Activated CD8-positive, alpha-beta T cell treated with anti-CD3 and anti-CD28 coated beads, Interleukin-2, amount 10 ng/mL, durations not matched to agents 7 days and 5 days (primary cell): Measurements from ENCODE around the gene ZC3H14. TPM values are rescaled to one million over a fixed set of nuclear protein-coding genes. Genes with fewer than 3 reads are reported as not detected.

ENCODE experiments used
- ATAC-seq: fragments of 150-1000 bp; cut with Tn5 transposase; one replicate; pipeline ENCODE4 v1.10.0; 2021; ENCODE audit warnings: moderate library complexity
- CTCF ChIA-PET: fragments of 350-600 bp; sonication (Branson Sonifier 250); formaldehyde crosslinking; loops from one replicate; lab custom pipeline; 2021; ENCODE audit warnings: antibody characterized with exemption; lab: Charles Lee
- POLR2A ChIA-PET: fragments of 350-600 bp; sonication (Branson Sonifier 250); formaldehyde crosslinking; loops from one replicate; lab custom pipeline; 2021; ENCODE audit warnings: antibody characterized with exemption; lab: Charles Lee
- DNase-seq: peaks from one replicate; pipeline ENCODE4 v3.0.0-alpha.2; 2020
- H3K27ac Mint-ChIP-seq: one replicate; pipeline ENCODE4 v1.8.0; 2021; ENCODE audit warnings: mild to moderate bottlenecking, mixed read lengths
- H3K27me3 Mint-ChIP-seq: one replicate; pipeline ENCODE4 v1.8.0; 2021; ENCODE audit warnings: low read depth, mixed read lengths
- H3K36me3 Mint-ChIP-seq: one replicate; pipeline ENCODE4 v1.8.0; 2021; ENCODE audit warnings: low read depth, mixed read lengths
- H3K4me1 Mint-ChIP-seq: one replicate; pipeline ENCODE4 v1.8.0; 2021; ENCODE audit warnings: low read depth, mixed read lengths
- H3K4me3 Mint-ChIP-seq: one replicate; pipeline ENCODE4 v1.8.0; 2021; ENCODE audit warnings: mild to moderate bottlenecking, mixed read lengths
- H3K9me3 Mint-ChIP-seq: one replicate; pipeline ENCODE4 v1.8.0; 2022; ENCODE audit warnings: mixed read lengths; ENCODE audit not compliant: insufficient read depth
- total RNA-seq, 2 experiments: library from RNA; stranded (reverse); gene quantifications; one replicate each; pipeline ENCODE4 v1.2.3, GENCODE V29; 2021

Gene ZC3H14
- total RNA-seq, 2 experiments from 2014 or later: 39.6 to 42.4 TPM

DNA sequence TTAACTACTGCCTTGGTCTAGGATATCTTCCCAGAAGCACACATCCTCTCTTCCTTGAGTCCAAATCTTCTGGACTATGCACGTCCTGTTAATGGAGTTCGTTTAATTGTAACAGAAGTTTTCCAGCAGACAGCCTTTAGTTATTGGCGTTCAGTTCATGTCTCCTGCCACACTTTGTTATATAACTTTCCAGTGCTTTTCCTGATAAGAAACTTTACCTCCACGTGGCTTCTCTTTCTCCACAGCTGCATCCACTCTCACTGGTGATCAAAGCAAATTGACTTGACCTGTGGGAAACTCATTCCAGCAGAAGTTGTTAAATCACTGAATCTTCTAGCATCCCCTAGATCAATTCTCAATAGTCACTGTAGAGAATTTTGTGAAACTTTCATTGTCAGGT, 27.0 kb upstream of the ZC3H14 start:
- ATAC-seq (no peak), DNase-seq (no peak)
- H3K4me1 Mint-ChIP-seq: no peaks in the 10 kb centered on the region
- no peaks in the 10 kb centered on the region for H3K36me3 Mint-ChIP-seq
- ChIA-PET CTCF (no interaction called here), POLR2A (no interaction called here)
- no peak overlapping the region for H3K27ac Mint-ChIP-seq
- no peaks in the 10 kb centered on the region for H3K9me3 Mint-ChIP-seq
- no peak overlapping the region for H3K4me3 Mint-ChIP-seq
- H3K27me3 Mint-ChIP-seq: peaks cover 6% of the 10 kb centered on the region

DNA sequence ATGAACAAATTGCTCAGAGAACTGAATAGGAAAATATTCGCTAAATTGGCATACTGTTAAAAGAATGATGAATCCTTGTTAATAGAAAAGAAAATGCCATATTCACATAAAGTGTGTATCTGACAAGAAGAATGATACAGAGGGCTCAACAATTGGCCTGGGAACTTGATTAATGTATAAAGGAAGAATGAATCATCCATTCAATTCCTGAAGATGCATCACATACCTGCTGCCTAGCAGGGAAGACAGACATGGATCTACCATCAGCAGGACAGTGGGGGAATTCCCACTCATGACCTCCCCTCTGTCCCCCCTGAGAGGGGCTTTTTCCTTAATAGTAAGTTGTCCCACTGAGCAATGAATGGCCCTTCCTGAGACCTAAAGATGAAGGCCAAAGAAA, 21.5 kb upstream of the ZC3H14 start:
- Mint-ChIP-seq H3K4me3 (no peak overlapping the region), H3K36me3 (no peaks in the 10 kb centered on the region), H3K27ac (no peak overlapping the region), H3K4me1 (no peaks in the 10 kb centered on the region), H3K9me3 (no peaks in the 10 kb centered on the region), H3K27me3 (peaks cover 3% of the 10 kb centered on the region)
- ATAC-seq: no peak
- ChIA-PET CTCF (no interaction called here), POLR2A (no interaction called here)
- DNase-seq: no peak

DNA sequence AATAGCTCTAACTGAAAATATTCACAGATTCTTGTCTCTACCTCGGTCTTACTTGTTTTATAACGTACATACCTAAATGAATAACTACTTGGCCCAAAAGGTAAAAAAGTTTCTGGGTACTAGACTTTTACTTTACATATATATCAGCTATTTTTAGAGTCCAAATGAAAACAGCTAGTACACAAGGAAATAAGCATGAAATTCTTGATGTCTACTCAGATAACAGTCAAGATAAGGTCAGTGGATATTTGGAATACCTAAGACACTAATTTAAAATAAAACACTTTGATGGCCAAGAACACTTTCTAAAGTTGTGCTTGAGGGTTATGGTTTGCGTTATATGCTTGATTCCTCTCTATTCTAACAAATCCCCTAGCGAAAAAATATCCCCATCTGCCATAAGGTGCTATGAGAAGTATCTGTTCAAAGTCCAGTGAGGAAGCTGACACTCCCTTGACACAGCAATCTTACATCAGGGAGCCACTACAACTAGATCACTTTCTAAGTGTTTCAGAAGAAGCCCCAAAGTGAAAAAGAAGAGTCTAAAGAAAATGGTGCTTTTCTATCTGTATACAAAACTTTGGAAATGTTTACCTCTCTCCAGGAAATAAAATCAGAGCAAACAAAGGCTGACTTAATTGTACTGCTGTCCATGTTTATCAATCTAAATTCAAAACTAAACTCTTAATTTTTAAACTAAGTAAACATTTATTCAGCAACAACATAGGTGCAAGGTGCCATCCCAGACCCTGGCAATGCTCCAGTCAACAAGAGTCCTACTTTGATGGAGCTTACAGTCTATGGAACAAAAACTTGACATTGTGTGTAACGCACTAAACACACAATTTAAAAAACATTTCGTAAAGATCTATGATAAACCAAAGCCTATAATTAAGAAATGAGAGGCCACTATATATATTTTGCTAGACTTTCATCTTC, 19.7 kb upstream of the ZC3H14 start:
- ChIA-PET POLR2A (no interaction called here), CTCF (no interaction called here)
- Mint-ChIP-seq H3K9me3 (no peaks in the 10 kb centered on the region), H3K4me3 (no peak overlapping the region), H3K27ac (no peak overlapping the region), H3K4me1 (no peaks in the 10 kb centered on the region), H3K27me3 (peaks cover 7% of the 10 kb centered on the region), H3K36me3 (no peaks in the 10 kb centered on the region)
- ATAC-seq (no peak), DNase-seq (no peak)

DNA sequence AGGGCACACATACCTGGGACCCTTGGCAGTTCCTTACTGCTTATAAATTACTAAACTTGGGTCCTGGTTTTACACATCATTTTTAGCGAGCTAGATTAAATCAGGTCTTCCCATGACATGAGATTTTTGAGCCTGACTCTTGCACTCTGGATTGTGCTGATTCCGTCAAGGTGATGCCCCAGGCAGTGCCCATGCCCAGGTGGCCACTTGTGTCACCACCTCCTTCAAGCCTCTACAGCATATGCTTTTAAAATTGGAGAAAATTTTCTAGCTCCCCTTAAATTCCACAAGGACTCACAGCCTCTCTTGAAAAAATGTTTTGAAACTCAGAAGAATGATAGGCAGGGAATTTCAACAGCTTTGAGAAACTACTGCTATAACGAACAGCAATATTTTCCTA, 17.6 kb upstream of the ZC3H14 start:
- Mint-ChIP-seq H3K27me3 (peaks cover 5% of the 10 kb centered on the region), H3K27ac (no peak overlapping the region), H3K4me3 (no peak overlapping the region), H3K36me3 (no peaks in the 10 kb centered on the region), H3K4me1 (no peaks in the 10 kb centered on the region), H3K9me3 (no peaks in the 10 kb centered on the region)
- ATAC-seq (no peak), DNase-seq (no peak)
- ChIA-PET POLR2A (no interaction called here), CTCF (no interaction called here)

DNA sequence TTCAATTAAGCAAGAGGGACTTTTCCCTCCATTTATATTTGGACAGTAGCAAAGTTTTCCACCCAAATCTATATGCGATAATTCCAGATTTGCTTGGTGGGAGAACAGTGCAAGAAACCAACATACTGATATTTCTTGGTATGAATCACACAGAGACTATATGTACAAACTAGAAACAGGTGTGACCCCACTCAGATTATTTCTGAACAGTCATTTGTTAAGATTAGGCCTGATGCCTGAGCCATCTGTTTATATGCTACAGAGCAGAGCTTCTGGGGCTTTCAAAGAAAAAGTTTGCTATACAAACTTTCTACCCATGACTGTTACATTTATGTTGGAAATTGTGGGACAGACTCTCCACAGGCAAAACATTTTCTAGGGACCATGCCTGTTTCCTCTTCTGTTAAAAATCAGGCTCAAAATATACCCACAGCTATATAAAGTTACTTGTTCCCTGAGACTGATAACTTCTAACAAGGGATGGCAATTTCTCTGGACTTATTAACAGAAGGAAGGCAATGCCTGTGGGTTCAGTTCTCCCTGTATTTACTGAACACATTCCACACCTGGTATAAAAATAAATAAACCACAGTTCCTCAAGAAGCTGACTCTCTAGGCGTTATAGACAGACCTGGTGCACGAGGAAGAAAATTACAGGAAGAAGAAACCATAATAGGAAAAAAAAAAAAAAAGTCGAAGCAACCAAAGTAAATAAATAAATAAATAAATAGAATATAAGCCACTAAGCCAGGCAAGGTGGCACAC, 16.0 kb upstream of the ZC3H14 start:
- H3K9me3 Mint-ChIP-seq: no peaks in the 10 kb centered on the region
- H3K4me1 Mint-ChIP-seq: peaks cover under 1% of the 10 kb centered on the region
- H3K4me3 Mint-ChIP-seq: no peak overlapping the region
- POLR2A ChIA-PET: no interaction called here
- no peaks in the 10 kb centered on the region for H3K36me3 Mint-ChIP-seq
- no peak for DNase-seq
- CTCF ChIA-PET: no interaction called here
- no peak overlapping the region for H3K27ac Mint-ChIP-seq
- H3K27me3 Mint-ChIP-seq: peaks cover 9% of the 10 kb centered on the region
- ATAC-seq: no peak

DNA sequence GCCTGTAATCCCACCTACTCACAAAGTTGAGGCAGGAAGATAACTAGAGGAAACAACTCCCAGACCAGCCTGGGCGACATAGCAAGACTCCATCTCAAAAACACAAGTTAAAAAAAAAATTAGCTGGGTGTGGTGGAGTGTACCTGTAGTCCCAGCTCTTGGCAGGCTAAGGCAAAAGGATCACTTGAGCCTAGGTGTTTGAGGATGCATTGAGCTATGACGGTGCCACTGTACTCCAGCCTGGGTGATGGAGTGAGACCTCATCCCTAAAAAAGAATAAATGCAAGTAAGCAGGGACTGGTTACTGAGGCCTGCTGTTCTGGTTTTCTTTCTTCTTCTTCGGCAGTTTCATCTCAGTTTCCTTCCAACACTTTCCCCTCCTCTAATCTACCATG, 15.5 kb upstream of the ZC3H14 start:
- Mint-ChIP-seq H3K9me3 (no peaks in the 10 kb centered on the region), H3K36me3 (no peaks in the 10 kb centered on the region), H3K4me3 (no peak overlapping the region), H3K27ac (no peak overlapping the region), H3K4me1 (peaks cover 6% of the 10 kb centered on the region), H3K27me3 (peaks cover 15% of the 10 kb centered on the region)
- DNase-seq (no peak), ATAC-seq (no peak)
- ChIA-PET POLR2A (no interaction called here), CTCF (no interaction called here)

DNA sequence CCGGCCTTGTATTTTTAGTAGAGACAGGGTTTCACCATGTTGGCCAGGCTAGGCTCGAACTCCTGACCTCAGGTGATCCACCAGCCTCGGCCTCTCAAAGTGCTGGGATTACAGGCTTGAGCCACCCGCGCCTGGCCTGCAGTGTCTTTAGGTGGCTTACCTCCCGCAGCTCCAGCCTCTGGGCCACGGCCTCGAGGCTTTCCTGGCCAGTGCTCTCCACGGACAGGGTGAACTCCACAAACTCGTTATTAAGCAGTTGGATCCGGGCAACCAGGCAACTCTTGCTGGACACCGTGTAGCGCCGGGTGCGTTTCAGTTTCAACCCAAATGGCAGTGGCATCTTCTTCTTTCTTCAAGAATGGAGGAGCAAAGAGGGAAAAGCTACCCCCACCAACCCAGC, 12.8 kb upstream of the ZC3H14 start:
- Mint-ChIP-seq H3K27me3 (peaks cover 34% of the 10 kb centered on the region), H3K9me3 (no peaks in the 10 kb centered on the region), H3K36me3 (no peaks in the 10 kb centered on the region), H3K4me3 (no peak overlapping the region), H3K4me1 (peaks cover 14% of the 10 kb centered on the region), H3K27ac (no peak overlapping the region)
- ATAC-seq: no peak
- ChIA-PET POLR2A (no interaction called here), CTCF (no interaction called here)
- no peak for DNase-seq

DNA sequence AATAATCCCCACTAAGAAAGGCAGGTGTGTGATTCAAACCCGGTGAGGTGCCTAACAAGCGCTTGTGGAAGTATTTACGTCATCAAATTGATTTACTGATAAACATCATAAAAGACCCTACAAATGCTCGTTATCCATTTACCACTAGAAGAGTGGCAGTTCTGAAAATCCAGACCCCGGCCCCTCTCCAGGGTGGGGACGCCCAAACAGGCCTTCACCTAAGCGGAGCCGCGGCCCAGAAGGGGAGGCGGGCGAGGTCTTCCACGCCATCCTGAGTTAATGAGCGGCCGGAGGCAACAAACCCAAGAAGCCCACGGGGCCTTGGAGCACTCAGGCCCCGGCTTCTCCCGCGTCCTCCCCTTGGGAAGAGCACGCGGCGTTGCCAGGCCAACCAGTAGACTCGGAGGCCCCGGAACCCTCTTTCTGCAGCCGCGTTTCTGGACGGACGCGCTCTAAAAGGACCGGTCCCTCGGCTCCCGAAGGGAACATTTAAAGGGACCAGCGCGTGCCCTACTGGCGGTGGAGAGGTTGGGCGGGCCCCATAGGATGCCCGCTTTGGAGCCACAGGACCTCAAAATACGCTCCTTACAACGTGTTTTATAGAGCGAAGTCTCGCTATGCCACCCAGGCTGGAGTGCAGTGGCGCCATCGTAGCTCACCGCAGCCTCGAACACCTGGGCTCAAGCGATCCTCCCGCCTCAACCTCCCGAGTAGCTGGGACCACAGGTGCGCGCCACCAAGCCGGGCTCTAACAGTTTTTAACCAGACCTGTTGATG, 11.6 kb upstream of the ZC3H14 start:
- ATAC-seq: peak; percentile 59
- no peaks in the 10 kb centered on the region for H3K9me3 Mint-ChIP-seq
- H3K36me3 Mint-ChIP-seq: no peaks in the 10 kb centered on the region
- DNase-seq: peak; percentile 59
- H3K27me3 Mint-ChIP-seq: peaks cover 44% of the 10 kb centered on the region
- H3K4me1 Mint-ChIP-seq: peaks cover 20% of the 10 kb centered on the region
- ChIA-PET POLR2A (no interaction called here), CTCF (interaction anchor here (0.5 to 1.7 kb wide), 3 partner anchors 44 to 472 kb away, joined by 3 to 5 read pairs (median 3); no protein-coding TSS in a partner anchor)
- H3K4me3 Mint-ChIP-seq: peak overlapping the region; percentile 68
- no peak overlapping the region for H3K27ac Mint-ChIP-seq

DNA sequence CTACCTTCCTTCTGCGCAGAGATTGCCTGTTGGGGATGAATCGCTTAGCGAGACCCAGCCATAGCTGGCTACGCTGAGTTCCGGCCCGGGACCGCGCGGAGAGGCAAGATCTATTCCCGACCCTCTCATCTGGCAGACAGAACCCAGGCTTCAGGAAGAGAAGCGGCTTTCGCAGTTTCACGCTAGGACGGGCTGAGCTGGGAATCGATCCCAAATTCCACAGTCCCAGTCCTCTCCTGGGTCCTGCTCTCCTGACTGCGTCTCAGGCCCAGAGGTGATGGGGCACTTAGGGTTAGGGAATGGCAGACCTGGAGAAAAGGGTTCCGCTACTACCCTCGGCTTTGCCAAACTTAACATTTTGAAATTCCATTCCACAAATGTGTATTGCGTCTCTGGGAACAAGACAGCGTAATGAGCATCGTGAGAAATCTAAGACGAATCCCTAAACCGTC, 10.8 kb upstream of the ZC3H14 start:
- no peaks in the 10 kb centered on the region for H3K36me3 Mint-ChIP-seq
- no peaks in the 10 kb centered on the region for H3K9me3 Mint-ChIP-seq
- ChIA-PET CTCF (interaction anchor here (0.5 to 1.7 kb wide), 3 partner anchors 43 to 471 kb away, joined by 3 to 5 read pairs (median 3); no protein-coding TSS in a partner anchor), POLR2A (no interaction called here)
- peak; percentile 27 for ATAC-seq
- peaks cover 50% of the 10 kb centered on the region for H3K27me3 Mint-ChIP-seq
- H3K27ac Mint-ChIP-seq: no peak overlapping the region
- peak overlapping the region; percentile 68 for H3K4me3 Mint-ChIP-seq
- no peak for DNase-seq
- H3K4me1 Mint-ChIP-seq: peaks cover 27% of the 10 kb centered on the region

DNA sequence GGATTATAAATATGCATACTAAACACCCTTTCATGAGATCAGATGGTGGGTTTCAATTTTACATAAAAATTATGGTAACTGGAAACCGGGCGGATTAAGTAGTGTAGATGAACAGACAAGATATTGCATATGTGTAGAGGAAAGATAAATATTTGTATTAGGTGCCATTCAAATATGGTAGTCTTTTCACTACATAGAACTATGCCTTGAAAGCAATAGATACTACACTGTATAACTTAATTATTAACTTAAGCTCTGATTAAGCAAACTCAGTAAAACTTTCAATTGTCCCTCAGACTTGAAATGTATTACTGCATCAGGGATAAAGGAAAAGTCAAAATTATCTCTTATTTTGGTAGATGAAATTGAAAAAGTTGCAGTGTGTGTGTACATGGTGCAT, 10.0 kb upstream of the ZC3H14 start:
- Mint-ChIP-seq H3K4me3 (no peak overlapping the region), H3K9me3 (no peaks in the 10 kb centered on the region), H3K36me3 (no peaks in the 10 kb centered on the region), H3K4me1 (peaks cover 35% of the 10 kb centered on the region), H3K27ac (no peak overlapping the region), H3K27me3 (peaks cover 47% of the 10 kb centered on the region)
- DNase-seq (no peak), ATAC-seq (no peak)
- ChIA-PET CTCF (no interaction called here), POLR2A (no interaction called here)

DNA sequence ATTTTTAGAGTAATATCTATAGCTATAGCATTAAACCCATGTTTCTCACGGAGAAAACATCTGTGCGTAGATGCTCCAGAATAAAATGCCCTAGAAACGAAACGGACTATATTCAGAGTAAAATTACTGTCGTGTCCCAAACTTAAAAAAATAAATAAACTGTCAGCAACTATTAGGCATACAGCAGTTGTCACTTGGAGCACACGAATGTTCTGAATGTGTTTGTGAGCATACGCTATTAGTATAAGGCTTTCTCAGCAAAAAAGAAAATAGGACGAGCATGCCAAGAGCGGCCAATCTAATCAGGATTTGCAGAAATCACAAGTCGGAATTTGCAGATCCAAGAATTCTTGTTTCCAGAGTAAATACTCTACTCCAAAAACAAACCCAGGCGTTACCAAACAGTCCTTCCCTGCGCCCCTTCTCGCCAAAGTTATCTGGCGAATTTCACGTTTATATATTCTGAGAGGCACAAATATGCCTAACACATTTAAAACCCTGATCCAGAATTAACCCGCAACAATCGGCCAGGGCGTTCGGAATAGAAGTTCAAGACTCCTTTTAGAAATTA, 8.9 kb upstream of the ZC3H14 start:
- POLR2A ChIA-PET: no interaction called here
- Mint-ChIP-seq H3K36me3 (no peaks in the 10 kb centered on the region), H3K27ac (no peak overlapping the region), H3K4me3 (peak overlapping the region; percentile 42), H3K9me3 (no peaks in the 10 kb centered on the region), H3K27me3 (peaks cover 48% of the 10 kb centered on the region), H3K4me1 (peaks cover 40% of the 10 kb centered on the region)
- no peak for DNase-seq
- CTCF ChIA-PET: no interaction called here
- no peak for ATAC-seq
